ENCODE data around the gene SNX8.

SNX8 gene

DNA sequence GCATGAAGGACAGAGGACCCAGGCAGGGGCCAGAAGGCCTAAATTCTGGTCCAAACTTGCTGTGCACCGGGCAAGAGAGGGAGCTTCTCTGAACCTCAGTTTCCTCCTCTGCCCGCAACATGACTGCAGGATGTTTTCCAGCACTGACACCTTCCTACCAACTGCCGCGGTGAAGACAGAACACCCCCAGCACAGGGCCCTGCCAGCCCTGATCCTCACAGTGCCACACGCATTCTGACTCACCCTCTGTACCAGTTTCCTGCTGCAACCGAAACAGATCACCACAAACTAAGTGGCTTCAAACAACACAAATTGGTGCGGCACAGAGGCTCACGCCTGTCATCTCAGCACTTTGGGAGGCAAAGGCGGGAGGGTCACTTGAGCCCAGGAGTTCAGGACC is 99.6 kb downstream of the SNX8 start:
- DNase-seq (ENCODE audit: low read depth) = no peak
- no peak overlapping the region for H3K4me3 ChIP-seq (ENCODE audit: low read depth, low read length)

DNA sequence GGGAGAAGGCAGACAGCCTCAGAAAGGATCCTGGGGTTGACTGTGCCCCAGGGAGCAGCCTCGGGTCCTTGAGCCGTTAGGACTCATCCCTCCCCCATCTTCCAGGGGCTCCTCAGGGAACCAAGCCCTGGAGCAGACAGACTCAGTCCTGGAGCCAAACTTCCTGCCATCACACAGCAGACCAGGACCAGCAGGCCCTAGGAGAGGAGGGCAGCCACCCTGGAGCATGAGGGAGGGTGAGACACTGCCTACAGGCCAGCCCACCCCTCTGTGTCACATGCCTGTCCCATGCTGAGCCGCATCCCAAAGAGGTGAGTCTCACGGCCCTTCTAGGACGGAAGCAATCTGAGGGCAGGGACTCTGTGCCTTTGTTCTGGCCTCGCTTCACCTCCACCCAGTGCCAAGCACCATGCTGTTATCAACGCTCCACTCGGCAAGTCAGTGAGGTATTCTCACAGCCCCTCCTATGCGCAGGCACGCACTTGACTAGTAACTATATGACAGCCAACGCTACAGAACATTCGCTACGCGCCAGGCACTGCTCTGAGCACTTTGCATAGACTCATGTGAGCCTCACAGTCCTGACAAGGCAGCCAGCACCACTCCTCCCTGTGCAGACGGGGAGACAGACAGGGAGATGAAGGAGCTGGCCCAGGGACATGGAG is 100.6 kb downstream of the SNX8 start:
- no peak overlapping the region for H3K4me3 ChIP-seq (ENCODE audit: low read depth, low read length)

DNA sequence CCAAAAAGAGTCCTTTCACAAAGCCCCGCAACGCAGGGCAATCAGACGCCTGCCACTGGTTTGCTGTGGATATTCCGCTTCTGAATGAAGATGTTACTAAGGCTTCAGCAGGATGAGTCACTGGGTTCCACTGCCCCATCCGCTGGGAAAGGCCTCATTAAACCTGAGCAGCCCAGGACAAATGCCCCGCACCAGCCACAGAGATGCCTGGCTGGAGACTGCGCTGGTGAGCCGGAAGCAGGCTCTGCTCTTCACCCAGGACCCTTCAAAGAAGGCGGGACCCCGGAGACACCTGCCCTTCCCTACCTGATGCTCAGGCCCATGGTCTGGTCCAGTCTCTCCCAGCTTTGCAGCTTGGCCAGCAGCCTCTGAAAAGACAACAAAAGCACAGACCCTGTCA is 101.3 kb downstream of the SNX8 start:
- no peak overlapping the region for H3K4me3 ChIP-seq (ENCODE audit: low read depth, low read length)
- DNase-seq (ENCODE audit: low read depth) = no peak

More for the DNA sequence above, 100.6 kb downstream of the SNX8 start:
- no peak for DNase-seq (ENCODE audit: low read depth)

DNA sequence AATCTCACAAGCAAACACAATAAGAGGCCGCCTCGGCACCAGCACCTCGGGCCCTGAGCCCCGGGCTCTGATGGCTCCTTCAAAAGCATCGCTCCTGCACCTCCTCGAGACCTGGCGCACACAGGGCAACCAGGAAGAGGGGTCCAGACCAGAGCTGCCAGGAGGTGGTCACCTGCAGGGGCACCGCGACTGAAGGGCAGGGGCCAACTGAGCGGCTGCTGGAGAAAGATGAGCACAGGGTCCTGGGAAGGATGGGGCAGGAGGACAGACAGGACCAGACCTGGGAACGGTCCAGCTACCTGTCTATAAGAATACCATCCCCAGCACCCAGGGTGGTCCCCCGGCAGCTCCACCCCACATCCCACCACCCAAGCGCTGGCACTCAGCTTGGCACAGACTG is 102.3 kb downstream of the SNX8 start:
- no peak overlapping the region for H3K4me3 ChIP-seq (ENCODE audit: low read depth, low read length)
- no peak for DNase-seq (ENCODE audit: low read depth)

DNA sequence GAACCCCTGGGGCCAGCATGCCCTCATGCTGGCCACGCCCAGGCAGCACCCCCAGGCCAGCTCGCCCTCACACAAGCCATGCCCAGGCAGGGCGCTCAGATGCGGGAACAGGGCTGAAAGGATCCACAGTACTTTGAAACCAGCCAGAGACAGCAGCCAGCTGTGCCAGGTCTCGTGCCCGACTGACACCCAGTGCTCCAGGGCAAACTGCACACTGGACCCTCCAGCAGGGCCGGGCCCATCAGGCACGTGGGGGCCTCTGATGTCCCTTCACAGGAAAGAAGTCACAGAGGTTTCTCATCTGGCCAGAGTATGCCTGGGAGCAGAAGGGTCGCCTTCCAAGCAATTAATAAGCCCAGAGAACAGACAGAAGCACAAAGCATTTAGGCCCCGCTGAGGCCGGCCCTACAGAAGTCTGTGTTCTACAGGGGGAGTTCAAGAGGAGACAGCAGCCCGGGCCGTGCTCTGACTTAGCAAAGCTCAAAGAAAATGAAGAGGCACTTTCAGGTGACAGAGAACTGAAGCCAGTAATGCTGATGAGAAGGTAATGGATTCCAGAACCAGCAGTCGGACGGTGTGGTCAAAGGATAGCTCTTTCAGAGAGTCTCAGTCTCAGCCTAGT is 102.9 kb downstream of the SNX8 start:
- no peak for DNase-seq (ENCODE audit: low read depth)
- no peak overlapping the region for H3K4me3 ChIP-seq (ENCODE audit: low read depth, low read length)

DNA sequence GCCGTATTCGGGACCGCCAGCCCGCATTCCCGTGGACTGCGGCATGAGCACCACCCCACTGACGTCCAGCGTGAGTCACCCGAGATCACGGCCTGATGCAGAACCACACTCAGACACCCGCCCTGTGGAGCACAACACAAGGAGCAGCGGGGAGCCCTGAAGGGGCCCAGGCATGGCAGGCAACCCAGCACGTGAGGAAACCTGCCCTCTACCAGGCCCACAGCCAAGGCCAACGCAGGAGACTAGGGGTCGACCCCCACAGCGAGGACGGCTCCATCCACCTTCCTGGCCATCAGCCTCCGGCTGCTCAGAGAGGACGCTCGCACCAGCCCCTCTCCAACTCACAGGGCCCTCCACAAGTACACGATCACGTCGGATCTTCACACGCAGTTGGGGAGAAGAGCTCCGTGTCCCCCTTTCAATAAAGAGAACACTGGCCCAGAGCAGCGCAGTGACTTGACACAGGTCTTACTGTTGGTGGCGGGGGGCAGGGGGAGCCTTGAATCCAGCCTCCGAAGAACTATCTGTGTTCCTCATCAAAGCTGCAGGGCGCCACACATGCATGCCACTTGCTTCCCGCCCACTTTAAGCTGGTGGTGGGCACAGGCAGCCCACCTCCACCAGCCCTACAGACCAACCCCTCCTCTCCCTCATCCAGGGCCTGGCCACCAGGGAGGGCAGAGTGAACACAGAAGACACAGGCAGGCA is 103.5 kb downstream of the SNX8 start:
- no peak overlapping the region for H3K4me3 ChIP-seq (ENCODE audit: low read depth, low read length)
- no peak for DNase-seq (ENCODE audit: low read depth)

DNA sequence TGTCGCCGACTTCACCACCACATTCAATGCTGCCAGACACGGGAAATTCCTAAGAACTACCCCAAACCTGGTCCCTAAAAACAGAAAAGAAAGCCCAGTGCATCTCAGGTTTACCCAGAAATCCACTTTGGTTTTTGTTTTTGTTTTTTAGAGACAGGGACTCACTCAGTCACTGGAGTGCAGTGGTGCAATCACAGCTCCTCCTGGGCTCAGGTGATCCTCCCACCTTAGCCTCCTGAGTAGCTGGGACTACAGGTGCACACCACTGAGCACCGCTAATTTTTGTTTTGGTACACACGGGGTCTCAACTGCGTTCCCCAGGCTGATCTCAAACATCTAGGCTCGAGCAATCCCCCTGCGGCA is 104.3 kb downstream of the SNX8 start:
- no peak for DNase-seq (ENCODE audit: low read depth)
- H3K4me3 ChIP-seq (ENCODE audit: low read depth, low read length) = no peak overlapping the region

DNA sequence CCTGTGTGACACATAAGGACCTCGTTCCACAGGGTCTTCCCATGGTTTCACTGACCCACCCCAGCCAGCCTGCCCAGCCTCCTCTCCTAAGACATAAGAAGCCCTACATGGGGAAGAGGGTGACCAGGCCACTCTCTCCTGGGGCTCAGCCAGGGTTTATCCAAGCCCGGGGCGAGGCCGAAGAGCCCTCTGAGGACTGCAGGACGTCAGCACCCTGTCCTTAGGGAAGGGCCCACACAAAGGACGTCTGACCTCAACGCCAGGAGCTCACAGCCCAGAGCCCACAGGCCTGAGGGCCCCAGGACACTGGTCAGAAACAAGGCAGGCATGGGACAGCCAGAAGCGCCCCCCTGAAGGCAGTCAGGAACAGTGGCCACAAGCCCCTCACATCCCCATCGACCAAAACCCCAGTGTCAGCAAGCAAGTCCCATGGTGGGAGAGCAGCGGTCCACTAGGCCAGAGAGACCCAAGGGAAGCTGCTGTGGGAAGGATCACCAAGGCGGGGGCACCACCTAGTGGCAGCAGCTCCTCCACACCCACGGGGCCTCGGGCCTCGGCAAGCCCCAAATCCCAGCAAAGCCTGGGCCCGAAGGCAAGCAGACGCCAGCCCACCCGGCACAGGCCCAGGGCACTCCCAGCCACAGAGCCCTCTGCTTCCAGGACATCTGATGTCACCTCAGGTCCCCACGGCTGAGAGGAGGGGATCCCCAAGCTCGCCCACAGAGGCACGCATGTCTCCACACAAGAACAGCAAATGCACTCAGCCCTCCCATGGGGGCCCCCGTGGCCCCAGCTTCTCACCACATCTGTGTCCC is 104.9 kb downstream of the SNX8 start:
- no peak overlapping the region for H3K4me3 ChIP-seq (ENCODE audit: low read depth, low read length)
- peak; percentile 33 for DNase-seq (ENCODE audit: low read depth)

DNA sequence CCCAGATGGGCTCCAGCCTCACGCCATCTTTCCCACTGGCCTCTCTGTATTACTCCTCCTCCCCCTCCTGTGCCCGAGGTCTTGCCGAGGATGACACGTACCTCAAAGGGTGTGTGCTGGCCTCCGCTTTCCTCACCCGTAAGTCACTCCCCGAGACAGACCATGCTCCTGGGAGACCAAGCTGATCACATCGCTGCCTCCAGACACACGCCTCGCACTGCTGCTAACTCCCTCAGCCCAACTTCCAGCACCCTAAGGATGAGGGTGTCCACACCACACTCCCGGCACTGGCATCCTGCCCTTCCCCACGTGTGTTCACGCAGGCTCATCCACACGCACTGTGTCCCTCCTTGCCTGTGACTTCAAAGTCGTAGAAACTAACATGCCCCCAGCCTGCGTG is 105.5 kb downstream of the SNX8 start:
- no peak overlapping the region for H3K4me3 ChIP-seq (ENCODE audit: low read depth, low read length)
- DNase-seq (ENCODE audit: low read depth) = no peak

DNA sequence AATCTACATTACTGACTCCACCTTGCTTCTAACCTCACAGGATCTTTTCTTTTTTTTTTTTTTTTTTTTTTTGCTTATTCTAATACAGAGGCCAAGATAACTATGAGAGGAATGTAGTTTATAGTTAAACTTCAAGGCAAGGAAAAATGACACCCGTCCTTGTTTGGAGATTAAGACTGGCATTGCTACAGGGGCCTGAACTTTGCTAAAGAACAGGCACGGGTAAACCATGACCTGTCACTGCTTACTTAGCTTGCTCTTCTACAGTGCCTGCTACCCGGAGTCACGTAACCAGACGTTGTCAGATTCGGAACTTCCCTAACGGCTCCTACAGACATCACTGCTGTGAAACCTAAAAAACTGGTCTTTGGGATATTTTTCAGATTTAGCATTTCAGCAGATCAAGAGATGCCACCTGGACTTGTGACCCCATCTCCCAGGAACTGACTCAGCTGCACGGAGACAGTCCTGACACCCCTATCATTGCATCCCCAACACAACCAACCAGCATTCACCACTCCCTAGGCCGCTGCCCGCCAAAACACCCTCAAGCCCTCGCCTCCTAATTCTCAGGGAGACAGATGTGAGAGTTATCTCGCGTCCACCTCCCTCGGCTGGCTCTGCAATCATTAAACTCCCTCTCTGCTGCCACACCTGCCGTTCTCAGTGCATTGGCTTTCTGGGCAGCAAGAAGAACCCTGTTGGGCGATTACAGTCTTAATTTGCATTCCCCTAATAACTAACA is 109.0 kb downstream of the SNX8 start:
- H3K4me3 ChIP-seq (ENCODE audit: low read depth, low read length) = no peak overlapping the region
- no peak for DNase-seq (ENCODE audit: low read depth)

DNA sequence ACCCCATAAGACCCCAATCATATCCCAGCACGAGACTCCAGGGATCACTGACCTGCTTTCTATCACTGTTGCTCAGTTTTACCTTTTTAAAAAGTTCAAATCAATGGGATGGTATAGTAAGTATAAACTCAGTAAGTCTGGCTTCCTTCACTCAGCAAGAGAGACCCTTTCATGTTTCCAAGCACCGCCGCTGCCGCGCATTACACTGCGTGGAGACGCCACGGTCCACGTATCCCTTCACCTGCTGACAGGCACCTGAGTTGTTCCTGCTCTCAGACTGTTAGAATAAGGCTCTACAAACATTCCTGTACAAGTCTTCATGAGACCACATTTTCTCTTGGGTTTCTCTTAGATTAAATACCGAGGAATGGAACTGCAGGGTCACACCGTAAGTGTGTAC is 109.8 kb downstream of the SNX8 start:
- H3K4me3 ChIP-seq (ENCODE audit: low read depth, low read length) = no peak overlapping the region
- DNase-seq (ENCODE audit: low read depth) = no peak

DNA sequence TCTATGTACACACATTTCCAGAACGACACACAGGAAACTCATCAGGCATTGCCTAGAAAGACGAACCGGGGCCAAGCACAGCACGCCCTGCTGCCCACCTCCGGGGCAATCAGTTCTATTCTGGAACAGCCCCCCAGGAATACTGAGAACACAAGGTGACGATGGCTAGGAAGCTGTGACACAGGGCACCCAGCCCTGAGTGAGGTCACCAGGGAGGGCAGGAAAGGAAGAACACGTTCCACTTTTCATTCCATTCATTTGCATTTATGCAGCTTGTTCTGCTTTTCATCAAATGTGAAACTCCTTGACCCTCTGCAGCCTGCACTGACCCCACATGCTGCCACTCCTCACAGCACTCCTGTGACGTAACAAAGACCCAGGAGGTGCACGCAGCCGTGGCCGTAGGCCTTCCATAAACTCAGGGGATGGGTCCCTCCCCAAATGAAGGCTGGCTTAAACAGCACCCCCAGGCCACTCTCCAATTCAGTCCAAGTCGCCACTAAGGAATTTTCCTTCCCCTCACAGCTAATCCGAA is 110.4 kb downstream of the SNX8 start:
- H3K4me3 ChIP-seq (ENCODE audit: low read depth, low read length) = no peak overlapping the region
- DNase-seq (ENCODE audit: low read depth) = no peak

DNA sequence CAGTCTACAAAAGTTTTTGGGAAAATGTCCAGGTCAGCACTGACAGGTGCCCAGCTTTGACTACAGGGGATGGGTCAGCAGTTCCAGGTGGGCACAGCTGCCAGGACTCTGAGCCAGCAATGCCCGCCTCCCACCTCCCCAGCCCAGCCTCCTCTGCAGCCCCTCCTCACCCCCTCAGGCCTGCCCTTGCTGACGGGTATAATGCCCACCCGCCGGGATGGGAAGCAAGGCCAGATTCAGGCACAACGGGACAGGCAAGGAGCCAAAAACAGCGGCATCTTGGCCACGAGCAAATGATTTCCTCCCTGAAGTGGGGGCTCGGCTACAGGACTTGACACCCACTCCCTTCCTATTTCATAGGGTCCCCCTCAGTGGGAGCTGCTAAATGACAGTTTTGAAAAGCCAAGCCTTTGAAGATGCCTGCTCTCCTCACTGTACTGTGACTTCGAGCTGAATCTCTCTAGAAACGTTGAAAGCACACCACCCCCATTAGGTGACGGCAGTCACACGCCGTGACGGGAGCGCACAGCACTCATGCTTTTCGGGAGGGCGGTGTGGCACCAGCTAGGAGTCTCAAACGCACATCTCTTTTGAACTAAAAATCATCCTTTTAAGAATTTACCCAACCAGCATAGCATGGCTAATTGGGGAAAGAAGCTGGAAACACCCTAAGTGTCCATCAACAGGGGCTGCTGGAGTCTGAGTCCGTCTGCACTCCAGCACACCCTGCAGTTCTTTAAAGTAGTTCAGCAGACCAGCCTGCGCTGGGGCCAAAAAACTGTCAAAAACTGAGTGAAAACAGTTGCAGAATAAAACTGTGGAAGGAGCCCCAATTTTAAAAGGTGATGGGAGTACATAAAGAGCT is 111.1 kb downstream of the SNX8 start:
- DNase-seq (ENCODE audit: low read depth) = no peak
- H3K4me3 ChIP-seq (ENCODE audit: low read depth, low read length) = no peak overlapping the region

DNA sequence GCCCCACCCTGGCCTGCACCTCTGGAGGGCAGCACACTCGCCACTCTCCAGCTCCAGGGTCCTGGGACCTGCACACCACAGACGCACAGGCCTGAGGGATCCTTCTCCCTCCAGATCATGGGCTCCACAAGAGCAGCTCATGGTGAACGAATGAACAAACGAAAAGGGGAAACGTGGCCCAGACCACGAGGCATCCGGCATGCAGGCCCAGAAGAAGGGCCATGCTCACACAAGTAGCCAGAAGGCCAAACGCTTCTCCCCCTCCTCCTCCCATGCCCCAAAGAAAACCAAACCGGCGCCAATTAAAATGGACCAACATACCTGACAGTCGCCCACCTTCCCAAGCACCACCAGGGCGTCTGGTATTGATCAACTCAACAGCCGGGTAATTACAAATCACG is 111.9 kb downstream of the SNX8 start:
- no peak for DNase-seq (ENCODE audit: low read depth)
- H3K4me3 ChIP-seq (ENCODE audit: low read depth, low read length) = no peak overlapping the region

All from skeletal muscle cell (primary cell).